CD4-positive, alpha-beta T cell treated with Interleukin-1 beta for 1 hour (primary cell): ENCODE measurements around the gene CFC1.
"Not testable (repeated sequence)": the region's sequence is repeated elsewhere in the genome, so short reads cannot be mapped to it uniquely, and the experiment has no call there.

ENCODE experiments used
- DNase-seq, 2 donors: peaks; one replicate each; pipeline ENCODE4 v3.0.0-alpha.2; 2020 to 2022

Gene CFC1

DNA sequence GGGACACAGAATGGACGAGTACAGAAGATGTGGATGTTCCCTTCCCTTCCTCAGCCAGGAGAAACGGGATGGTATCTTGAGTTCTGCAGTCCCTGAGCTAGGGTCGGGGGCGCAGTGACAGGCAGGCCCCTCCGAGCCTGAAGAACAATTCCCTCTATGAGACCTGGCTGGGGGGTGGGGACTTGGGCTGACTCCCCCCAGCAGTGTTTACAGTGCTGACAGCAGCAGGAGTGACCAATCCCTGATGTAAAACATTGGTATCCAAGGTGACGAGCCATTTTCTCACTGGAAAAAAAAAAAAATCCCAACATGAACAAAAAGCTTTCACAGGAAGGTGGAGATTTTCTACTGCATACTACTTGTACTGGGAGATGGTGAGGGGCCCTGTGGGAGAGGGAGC is at the start of gene CFC1:
TSS of gene CFC1 (minus strand) at position 183 of the 400 bp plus-strand sequence. CDS start 288 bp downstream, outside the sequence.
- not testable (repeated sequence) for DNase-seq

DNA sequence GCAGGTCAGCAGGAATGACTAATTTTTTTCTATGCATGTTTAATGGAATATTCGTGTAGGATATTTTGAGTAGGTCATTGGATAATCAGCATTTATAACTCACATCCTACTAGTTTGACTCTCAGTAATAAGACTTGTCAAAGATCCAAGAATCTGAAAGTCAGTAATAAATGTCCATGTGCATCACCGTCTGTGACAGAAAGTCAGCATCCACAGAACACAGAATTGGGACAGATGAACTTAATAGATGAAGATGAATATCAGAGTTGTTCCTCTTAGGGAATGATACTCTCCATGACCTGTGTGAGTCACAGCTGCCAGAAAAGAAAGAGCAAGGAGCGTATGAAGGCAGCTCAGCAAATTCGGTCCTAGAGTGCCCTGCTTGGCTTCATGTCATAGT is 42.3 kb upstream of the CFC1 start:
- DNase-seq = not testable (repeated sequence)

DNA sequence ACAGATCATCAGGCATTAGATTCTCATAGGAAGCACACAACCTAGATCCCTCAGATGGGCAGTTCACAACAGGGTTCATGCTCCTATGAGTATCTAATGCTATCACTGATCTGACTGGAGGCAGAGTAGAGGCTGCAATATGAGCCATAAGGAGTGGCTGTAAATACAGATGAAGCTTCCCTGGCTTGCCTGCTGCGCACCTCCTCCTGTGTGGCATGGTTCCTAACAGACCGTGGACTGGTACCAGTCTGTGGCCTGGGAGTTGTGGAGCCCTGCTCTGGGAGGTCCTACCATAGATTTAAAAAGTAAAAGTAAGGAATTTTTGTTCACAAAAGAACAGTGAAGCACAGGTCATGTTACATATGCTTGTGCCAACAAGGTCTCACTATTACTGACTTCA is 39.6 kb upstream of the CFC1 start:
- not testable (repeated sequence) for DNase-seq

DNA sequence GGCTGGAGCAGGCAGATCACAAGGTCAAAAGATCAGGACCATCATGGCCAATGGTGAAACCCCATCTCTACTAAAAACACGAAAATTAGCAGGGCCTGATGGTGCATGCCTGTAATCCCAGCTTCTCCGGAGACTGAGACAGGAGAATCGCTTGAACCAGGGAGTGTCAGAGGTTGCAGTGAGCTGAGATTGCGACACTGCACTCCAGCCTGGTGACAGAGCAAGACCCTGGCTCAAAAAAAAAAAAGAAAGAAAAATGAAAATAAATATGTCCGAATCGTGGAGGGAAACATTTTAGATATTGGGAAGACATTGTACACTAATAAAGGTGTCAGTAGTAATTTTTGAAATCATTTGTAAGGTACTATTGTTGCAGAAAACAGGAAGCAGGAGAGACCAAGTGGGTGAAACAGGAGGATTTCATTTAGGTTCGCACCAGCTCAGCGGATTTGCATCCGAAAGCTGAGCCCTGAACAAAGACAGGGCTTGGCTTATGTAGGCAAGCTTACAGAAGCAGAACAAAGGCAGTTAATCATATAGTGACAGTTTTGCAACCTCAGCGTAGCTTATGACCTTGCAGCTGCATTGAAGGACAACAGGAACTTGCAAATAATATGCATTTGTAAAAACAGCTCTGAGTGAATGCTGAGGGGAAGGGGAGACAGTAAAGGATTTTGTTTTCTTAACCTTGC is 29.6 kb upstream of the CFC1 start:
- DNase-seq = not testable (repeated sequence)

DNA sequence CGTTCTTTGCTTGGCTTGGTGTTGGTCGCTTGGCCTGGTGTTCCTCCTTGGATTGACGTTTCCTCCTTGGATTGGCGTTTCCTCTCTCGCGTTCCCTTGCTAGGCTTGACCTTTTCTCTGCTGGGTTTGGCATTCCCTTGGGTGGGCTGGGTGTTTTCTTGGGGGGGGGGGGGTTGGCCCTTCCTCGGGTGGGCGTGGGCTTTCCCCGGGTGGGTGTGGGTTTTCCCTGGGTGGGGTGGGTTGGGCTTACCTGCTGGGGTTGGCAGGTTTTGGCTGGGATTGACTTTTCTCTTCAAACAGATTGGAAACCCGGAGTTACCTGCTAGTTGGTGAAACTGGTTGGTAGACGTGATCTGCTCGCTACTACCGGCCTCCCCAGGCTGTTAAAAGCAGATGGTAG is 11.8 kb upstream of the CFC1 start, which contains the start of gene POTEJ:
TSS of gene POTEJ (plus strand) at position 301 of the 400 bp plus-strand sequence. CDS start at position 394, 93 bp downstream.
- not testable (repeated sequence) for DNase-seq

DNA sequence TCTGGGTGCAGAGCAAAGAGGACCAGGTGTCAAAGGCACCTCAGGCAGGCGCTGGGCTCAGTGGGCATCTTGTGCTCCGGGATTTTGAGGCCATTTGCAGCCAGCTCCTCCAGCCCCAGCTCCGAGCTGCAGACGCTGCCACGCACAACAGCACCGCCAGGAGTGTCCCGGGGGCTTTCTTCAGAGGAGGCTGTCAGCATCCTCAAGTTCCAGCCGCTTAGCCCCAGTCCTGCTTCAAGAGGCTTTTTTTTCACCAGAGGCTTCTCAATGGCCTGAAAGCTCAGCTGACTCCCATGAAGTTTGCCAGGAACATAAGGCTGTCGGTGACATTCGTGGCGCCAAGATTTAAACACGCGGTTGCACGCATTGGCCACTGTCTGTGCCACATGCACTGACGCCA is 11.1 kb upstream of the CFC1 start:
- not testable (repeated sequence) for DNase-seq

DNA sequence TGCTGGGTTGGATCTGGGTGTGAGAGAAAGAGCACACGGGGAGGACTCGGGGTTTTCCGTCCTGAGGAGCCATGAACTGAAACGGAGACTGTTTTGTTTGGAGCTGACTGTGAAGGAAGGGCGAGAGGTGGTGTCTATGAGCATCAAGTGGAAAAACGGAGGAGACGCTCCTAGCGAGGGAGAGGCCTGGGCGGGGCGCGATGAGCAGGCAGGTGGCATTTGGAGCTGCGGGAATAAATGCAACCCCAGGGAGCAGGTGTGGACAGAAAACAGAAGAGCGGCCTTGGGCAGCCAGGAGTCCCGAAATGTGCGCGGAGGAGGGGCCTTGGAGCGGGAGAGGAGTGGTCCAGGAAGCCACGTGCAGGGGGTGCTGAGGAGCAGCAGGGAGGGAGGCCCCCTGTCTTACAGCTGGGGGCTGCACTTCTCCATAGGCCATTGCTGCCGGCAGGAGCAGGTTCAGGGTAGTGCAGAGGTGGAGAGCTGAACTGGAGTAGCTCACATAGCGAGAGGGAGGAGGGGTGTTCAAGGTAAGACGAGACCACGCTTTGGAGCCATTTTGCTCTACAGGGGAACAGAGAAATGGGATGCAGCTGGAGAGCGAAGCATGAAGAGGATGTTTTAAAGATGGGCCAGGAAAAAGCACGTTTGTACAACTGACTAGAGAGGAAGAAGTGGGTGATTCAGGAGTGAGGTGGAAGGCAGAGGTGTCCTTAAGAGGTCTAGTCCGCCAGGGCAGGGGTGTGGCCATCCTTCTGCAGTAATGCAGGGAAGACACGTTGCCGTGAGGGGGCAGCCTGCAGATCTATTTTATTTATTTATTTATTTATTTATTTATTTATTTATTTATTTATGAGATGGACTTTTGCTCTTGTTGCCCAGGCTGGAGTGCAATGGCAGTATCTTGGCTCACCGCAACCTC is 9.9 kb upstream of the CFC1 start:
- not testable (repeated sequence) for DNase-seq

DNA sequence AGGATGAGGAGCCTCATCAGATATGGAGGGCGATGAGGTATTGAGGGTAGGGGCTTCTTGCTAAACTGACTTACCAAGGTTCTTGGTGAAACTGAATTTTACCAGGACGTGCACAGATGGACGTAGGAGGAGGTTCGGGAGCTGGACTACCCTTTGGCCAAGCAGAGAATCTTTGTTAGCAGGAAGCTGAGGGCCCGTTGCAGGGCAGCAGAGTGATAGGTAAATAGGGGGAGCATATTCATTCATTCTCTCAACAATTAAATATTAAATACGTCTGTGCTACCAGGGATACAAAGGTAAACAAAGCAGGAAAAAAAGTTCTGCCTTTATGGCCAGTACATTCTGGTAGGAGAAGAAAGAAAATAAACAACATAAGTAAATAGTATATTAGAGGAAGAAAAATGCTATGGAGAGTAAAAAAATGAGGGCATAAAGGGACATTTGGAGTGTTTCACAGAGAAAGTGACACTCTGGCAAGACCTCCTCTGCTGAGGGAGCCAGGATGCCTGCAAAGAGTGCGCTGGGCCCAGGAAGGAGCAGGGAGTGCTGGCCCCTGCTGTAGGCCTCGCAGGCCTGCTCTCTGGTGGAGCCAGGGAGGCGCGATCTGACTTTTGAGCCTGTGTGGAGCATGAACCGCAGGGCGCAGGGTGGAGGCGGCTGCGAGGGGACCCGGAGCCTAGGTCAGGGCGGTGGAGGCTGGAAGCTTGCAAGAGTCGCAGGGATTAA is 9.1 kb upstream of the CFC1 start:
- not testable (repeated sequence) for DNase-seq

DNA sequence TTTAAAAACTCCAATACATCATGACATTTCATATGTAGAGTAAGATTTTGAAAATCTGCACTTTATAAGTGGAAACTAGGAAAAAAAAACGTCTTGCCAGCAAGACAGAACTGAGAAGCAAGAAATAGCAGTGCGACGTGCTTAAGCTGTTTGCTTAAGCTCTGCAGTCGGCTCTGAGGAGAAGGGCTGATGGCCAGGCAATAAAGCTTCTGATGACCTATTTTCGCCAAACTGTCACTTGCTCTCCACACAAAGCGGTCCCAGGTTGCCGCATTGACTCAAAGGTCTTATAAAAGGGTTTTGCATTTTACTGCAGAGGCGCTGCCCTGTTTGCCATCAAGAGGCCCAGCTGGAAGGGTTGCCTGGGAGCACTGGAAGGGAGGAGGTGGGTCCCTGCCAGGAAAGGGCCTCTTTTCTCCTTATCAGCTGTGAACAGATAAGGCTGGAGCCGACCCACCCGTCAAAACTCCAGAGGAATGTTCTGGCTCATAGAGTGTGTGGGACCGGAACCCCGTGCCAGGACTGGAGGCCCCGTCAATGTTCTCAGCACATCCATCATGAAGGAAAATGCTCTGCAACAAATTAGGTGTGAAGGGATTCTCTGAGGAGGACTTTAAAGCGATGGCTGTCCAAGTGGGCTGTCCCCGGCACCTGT is 2.4 kb upstream of the CFC1 start:
- not testable (repeated sequence) for DNase-seq

DNA sequence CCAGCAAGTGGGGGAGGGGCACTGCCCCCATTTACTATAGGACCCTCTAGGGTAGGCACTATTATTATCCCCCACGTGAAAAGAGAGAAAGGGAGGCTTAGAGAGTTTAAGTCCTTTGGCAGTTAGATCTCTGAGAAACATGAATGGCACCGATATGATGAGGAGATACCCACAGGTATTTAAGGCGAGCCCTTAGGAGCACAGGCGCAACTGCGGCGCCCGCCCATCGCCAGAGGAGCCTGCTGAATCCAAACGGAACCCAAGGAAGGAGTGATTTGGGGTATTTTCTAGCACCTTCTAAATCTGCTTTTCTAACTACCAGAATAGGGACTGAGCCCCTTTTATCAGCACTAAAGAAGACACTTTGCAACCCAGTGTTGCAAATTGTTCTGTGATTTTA is 551 bp upstream of the CFC1 start:
- DNase-seq = not testable (repeated sequence)

DNA sequence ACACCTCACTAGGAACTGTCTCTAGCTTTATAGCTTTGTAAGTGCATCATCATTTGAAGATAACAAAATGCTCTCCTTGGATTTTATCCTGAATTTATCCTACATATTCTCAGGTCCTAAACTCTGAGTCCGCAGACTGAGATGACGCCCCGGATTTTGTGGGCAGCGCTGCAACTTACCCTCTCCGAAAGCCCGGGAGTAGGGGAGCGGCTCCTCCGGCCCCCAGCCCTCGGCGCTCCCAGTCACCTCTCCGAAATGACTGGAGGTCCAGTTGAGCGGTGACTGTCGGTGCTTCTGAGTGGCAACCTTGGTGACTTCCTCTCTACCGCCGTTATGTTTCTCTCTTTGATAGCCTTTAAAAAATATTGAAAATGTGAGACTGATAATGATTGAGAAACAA is 912 bp downstream of the CFC1 start:
- not testable (repeated sequence) for DNase-seq

DNA sequence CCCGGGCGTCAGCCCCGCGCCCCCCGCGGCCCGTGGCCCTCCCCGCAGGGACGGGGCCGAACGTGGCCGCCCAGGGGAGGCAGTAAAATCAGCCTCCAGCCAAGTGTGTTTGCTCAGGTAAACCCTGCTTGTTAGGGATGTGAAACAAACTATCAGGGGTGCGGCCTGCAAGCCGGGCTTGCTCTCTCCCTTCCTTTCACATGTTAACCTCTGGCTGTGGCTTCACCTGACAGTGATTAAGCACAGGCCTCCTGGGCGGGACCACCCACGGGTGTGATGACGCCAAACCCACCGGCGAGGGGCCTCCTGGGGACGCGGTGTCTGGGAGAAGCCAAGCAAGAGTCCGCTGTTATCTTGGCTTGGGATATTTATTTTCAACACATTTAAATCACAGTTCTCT is 1.4 kb downstream of the CFC1 start:
- DNase-seq = not testable (repeated sequence)

DNA sequence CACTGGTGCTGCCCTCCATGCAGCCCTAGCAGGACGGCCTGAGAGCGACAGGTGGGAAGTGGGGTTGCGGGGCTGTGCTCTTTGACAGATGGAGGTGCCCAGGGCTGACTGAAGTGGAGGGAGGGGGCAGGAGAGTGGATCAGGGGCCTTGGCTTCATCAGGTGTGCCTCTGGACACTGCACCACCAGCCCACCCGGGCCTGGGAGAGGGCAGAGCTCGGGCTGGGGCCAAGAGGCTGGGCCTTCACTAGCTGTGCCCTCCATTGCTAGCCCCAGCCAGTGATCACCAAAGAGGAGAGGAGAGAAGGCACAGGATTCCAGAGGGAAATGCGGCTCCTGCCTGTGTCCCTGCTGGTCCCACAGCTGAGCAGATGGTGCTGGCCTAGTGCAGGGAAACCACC is 2.6 kb downstream of the CFC1 start:
- DNase-seq = not testable (repeated sequence)

DNA sequence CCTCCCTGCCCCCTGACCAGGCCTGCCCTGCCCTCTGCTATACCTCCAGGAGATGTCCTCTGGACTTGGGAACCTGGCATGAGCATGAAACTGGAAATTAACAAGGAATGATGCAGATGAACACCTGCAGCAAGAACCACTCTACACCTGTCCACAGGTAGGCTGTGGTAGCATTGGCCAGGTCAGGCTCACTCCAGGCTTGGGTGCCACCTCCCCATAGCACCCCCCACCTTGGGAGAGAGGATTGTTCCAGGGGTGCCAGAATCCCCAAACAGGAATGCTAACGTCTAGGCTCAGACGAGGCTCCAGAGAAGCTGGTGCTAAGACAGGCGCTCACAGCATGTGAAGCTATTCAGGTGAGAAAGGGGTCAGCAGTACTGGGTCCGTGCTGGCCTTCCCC is 5.4 kb downstream of the CFC1 start:
- not testable (repeated sequence) for DNase-seq

DNA sequence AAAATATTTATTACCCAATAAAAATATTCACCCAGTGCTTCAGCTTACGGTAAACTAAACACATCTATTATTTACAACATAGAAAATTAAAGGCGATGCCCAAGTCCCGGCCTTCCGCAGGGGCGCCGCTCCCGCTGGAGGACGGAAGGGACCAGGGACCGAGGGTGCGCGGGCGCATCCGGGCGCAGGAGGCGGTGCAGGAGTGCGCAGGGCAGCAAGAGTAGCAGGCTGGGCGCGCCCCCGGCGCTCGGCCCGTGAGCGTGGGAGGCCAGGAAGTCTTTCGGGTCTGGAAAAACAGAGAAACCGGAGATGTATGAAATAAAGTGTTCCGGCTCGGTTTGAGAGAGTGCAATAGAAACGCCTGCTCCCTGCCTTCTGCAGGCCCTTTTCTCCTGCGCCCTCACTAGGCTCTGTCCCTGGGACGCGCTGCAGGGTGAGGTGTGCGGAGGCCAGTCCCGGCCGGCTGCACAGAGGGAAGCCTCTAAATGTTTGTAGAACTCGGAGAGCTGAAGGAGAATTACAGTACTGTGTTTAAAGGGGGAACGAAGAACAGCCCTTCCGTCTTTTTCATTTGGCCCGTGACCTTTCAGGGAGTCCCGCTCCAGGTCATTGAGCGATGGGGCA is 6.5 kb downstream of the CFC1 start:
- DNase-seq = not testable (repeated sequence)

DNA sequence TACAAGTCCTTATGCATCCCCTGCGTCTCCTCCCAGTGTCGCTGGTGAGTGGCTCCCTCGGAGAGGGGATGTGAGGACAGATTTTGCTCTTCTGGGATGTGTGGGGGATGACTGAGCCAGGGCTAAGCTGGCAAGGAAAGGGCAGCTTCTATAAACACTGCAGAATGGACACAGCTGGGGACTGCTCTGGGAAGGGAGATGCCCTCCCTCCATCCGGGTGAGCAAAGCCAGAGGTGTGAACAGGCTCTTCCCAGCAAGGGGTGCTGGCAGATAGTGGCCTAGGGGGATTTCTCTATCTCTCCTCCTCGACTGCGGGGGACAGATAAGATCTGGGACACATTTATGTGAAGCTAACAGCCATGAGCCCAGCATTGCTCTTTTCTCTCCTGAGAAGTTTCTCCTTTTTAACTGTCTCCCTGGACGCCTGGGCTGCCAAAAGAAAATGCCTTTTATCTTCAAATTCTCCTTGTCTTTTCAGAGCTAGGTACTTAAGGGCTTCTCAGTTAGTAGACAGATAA is 8.5 kb downstream of the CFC1 start:
- not testable (repeated sequence) for DNase-seq

DNA sequence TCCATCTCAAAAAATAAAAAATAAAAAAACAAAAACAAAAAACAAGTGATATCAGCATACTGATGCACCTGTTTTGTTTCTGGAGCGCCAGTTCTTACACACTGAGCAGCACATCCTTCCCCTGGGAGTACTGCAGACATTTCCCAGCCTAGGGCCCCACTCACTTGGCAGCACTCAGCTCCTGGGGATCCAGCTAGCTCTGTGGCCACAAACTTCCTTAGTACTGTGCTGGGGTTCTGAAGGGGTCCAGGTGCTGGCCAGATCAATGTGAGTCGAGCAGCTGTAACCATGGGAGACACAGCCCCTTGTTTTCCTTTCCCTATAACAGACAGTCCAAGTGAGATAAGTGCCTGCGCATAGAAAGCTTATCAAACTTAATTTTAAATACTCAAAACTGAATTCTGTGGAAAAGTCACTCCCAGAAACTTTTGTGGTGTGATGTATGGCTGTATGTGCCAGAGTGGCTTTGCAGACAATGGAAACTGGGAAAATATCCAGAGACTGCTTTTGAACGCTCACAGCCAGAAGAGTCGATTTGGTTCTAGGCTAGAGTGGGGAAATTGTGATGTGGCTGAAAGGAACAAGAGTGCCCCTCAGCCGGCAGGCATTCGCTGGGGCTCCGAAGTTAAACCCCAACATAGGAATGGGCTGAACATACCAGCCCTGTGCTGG is 9.1 kb downstream of the CFC1 start:
- DNase-seq = not testable (repeated sequence)

DNA sequence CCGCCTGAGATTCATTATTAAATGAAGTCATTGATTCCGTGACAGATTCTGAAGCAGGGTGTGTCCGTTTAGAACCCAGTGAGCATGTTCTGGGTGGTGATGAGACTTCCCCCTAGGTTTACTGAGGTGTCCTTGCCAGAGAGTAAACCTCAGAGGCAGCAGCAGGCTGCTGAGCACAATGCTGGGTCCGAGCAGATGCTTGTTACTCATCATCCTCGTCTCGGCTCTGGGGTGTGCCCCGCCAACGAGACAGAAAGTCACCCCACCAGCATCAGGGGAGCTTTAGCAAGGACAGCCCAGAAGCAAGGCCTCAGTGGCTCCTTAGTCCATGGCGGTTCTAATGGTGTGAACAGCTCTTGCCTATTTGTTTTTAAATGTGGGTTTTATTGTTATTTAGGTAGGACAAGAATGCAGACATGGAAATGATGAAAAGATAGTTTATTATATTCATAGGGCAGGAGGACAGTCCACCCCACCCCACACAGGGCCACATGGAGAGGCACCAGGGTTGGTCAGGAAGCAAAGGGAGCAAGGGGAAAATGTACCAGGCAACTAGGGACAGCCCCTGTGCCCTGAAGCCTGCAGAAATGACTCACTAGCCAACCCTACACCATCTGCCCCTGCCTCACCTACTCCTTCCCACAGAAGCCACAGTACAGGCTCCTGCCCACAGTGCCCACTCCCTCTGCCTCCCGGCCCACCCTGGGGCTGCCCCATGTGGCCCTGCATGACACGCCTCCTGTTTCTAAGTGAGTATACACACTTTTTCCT is 10.5 kb downstream of the CFC1 start:
- not testable (repeated sequence) for DNase-seq

DNA sequence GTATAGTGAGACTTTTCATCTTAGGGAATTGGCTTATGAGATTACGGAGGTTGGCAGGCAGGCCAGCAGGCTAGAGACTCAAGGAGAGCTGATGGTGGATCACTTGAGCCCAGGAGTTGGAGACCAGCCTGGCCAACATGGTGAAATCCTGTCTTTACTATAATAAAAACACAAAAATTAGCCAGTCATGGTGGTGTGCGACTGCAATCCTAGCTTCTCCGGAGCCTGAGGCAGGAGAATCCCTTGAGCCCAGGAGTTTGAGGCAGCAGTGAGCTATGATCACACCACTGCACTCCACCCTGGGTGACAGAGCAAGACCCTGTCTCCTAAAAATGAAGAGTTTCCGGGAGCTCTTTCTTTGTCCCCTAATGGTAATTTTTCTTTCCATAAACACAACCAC is 14.6 kb downstream of the CFC1 start:
- DNase-seq = not testable (repeated sequence)

DNA sequence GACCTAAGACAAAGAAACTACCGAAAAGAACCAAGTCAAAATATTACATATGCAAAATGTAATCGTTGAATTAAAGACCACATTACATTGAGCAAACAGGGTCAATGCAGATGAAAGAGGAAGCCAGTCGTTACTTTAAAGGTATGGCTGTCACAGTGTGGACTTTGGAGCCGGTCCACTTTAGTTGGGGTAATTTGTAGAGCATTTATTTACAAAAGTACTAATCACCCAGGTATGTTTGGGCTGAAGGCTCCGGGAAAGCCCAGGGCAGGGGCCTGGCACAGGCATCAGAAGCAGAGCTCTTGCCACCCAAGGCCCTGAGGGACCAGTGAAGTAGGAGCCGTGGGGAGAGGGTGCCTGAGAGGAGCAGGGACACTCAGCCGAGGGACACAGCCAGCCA is 15.8 kb downstream of the CFC1 start:
- DNase-seq = not testable (repeated sequence)
